ENCODE results near the gene MARCHF6. TPM values are rescaled to one million over a fixed set of nuclear protein-coding genes. Genes with fewer than 3 reads are reported as not detected.

The MARCHF6 gene
- total and polyA plus RNA-seq, 9 of the 15 experiments (the other 6 are each of a cell fraction or from before 2014, with no cell fraction given) = 74.1 to 456 (median 116) TPM

DNA sequence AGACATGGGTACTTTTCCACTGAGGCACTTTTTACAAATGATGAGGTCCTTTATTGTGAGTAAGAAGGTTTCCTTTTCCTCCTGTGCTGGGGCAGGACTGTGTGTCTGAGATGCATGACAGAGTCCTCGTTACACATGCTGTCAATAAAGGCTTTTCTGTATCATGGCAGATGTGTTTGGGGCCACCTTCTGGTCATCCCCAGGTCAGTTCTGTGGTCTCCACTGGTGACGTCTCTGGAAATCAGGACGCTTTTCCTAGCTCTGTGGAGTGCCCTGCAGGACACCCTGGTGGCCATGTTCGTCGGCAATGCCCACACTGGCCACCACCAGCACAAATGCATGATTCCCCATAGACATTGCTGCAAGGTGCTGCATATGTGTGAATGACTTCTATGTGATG, 48.6 kb upstream of the MARCHF6 start (continued):
- TF ChIP-seq, protein P1, sequence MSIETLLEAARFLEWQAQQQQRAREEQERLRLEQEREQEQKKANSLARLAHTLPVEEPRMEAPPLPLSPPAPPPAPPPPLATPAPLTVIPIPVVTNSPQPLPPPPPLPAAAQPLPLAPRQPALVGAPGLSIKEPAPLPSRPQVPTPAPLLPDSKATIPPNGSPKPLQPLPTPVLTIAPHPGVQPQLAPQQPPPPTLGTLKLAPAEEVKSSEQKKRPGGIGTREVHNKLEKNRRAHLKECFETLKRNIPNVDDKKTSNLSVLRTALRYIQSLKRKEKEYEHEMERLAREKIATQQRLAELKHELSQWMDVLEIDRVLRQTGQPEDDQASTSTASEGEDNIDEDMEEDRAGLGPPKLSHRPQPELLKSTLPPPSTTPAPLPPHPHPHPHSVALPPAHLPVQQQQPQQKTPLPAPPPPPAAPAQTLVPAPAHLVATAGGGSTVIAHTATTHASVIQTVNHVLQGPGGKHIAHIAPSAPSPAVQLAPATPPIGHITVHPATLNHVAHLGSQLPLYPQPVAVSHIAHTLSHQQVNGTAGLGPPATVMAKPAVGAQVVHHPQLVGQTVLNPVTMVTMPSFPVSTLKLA (conservative IDR thresholded peaks at IDR 0.05) = peak; percentile 73 to 75
- TF ChIP-seq BRCA1 (IDR thresholded peaks at IDR 0.05) (no peak), BRCA1 (CRISPR knock-in tag; IDR thresholded peaks at IDR 0.05) (no peak), ZKSCAN8 (CRISPR knock-in tag; IDR thresholded peaks at IDR 0.05) (no peak), ELF4 (CRISPR knock-in tag; IDR thresholded peaks at IDR 0.05) (no peak), NKRF (IDR thresholded peaks at IDR 0.05; ENCODE audit: borderline replicate concordance) (peak; percentile 23; the same call in 1 of the 2 replicates), PRDM10 (IDR thresholded peaks at IDR 0.05; ENCODE audit: partially characterized antibody) (no peak), HLTF (IDR thresholded peaks at IDR 0.05) (no peak), ZNF174 (CRISPR knock-in tag; IDR thresholded peaks at IDR 0.05) (no peak), L3MBTL2 (IDR thresholded peaks at IDR 0.05) (peak; percentile 77), ZNF551 (CRISPR knock-in tag; IDR thresholded peaks at IDR 0.05) (no peak), SMARCC2 (IDR thresholded peaks at IDR 0.05; ENCODE audit: low read depth) (no peak; the same call in 1 of the 2 replicates), ATF2 (CRISPR knock-in tag; IDR thresholded peaks at IDR 0.05) (no peak), HMG20A (CRISPR knock-in tag; conservative IDR thresholded peaks at IDR 0.05) (no peak), ZNF408 (CRISPR knock-in tag; IDR thresholded peaks at IDR 0.05; ENCODE audit: low read depth) (no peak), SIN3B (IDR thresholded peaks at IDR 0.05; ENCODE audit: low read depth) (no peak), PTRF (tag; IDR thresholded peaks at IDR 0.05) (no peak)
- TF ChIP-seq, protein P2, sequence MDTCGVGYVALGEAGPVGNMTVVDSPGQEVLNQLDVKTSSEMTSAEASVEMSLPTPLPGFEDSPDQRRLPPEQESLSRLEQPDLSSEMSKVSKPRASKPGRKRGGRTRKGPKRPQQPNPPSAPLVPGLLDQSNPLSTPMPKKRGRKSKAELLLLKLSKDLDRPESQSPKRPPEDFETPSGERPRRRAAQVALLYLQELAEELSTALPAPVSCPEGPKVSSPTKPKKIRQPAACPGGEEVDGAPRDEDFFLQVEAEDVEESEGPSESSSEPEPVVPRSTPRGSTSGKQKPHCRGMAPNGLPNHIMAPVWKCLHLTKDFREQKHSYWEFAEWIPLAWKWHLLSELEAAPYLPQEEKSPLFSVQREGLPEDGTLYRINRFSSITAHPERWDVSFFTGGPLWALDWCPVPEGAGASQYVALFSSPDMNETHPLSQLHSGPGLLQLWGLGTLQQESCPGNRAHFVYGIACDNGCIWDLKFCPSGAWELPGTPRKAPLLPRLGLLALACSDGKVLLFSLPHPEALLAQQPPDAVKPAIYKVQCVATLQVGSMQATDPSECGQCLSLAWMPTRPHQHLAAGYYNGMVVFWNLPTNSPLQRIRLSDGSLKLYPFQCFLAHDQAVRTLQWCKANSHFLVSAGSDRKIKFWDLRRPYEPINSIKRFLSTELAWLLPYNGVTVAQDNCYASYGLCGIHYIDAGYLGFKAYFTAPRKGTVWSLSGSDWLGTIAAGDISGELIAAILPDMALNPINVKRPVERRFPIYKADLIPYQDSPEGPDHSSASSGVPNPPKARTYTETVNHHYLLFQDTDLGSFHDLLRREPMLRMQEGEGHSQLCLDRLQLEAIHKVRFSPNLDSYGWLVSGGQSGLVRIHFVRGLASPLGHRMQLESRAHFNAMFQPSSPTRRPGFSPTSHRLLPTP (IDR thresholded peaks at IDR 0.05; ENCODE audit: borderline replicate concordance, extremely low read depth, insufficient read length) = no peak
